ENCODE results near the gene PSME1.

The PSME1 gene

DNA sequence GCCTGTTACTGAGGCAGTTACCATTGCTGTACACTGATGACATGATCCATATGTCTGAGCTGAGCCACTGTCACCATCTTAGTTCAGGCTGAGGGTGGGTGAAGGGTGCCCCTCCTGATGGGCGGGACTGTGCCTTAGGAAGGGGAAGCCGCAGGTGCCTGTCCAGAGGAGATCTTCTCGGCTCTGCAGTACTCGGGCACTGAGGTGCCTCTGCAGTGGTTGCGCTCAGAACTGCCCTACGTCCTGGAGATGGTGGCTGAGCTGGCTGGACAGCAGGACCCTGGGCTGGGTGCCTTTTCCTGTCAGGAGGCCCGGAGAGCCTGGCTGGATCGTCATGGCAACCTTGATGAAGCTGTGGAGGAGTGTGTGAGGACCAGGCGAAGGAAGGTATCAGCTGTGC is 15.0 kb downstream of the PSME1 start:
- no peak overlapping the region for H3K27ac ChIP-seq (ENCODE audit: low read length)
- no peak overlapping the region for H3K9ac ChIP-seq (ENCODE audit: low read depth, low read length)
- no peak for TF ChIP-seq EZH2 (IDR thresholded peaks at IDR 0.05; ENCODE audit: borderline replicate concordance, low read depth, low read length, severe bottlenecking)
- TF ChIP-seq, protein P1, sequence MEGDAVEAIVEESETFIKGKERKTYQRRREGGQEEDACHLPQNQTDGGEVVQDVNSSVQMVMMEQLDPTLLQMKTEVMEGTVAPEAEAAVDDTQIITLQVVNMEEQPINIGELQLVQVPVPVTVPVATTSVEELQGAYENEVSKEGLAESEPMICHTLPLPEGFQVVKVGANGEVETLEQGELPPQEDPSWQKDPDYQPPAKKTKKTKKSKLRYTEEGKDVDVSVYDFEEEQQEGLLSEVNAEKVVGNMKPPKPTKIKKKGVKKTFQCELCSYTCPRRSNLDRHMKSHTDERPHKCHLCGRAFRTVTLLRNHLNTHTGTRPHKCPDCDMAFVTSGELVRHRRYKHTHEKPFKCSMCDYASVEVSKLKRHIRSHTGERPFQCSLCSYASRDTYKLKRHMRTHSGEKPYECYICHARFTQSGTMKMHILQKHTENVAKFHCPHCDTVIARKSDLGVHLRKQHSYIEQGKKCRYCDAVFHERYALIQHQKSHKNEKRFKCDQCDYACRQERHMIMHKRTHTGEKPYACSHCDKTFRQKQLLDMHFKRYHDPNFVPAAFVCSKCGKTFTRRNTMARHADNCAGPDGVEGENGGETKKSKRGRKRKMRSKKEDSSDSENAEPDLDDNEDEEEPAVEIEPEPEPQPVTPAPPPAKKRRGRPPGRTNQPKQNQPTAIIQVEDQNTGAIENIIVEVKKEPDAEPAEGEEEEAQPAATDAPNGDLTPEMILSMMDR (IDR thresholded peaks at IDR 0.05; ENCODE audit: borderline replicate concordance, extremely low read depth, low read length, poor library complexity, severe bottlenecking): no peak
- H3K4me1 ChIP-seq (ENCODE audit: insufficient read depth, low read length): peaks cover 26% of the 10 kb centered on the region
- H3K4me2 ChIP-seq (ENCODE audit: insufficient read depth, low read length): no peak overlapping the region
- H3K79me2 ChIP-seq (ENCODE audit: insufficient read depth, low read length): peaks cover 30% of the 10 kb centered on the region
- H2AFZ ChIP-seq (ENCODE audit: low read depth, low read length): no peak overlapping the region
- H4K20me1 ChIP-seq (ENCODE audit: insufficient read depth, low read length): peaks cover 23% of the 10 kb centered on the region
- H3K4me3 ChIP-seq (ENCODE audit: low read depth in 1 of 2, low read length in 2 of 2): no peak overlapping the region
- DNase-seq (no peak), ATAC-seq (ENCODE audit: insufficient read depth, low read depth) (no peak)
- no peaks in the 10 kb centered on the region for H3K27me3 ChIP-seq (ENCODE audit: insufficient read depth, low read length, poor library complexity)
- H3K9me3 ChIP-seq (ENCODE audit: insufficient read depth, low read length, severe bottlenecking): no peaks in the 10 kb centered on the region
- peaks cover 71% of the 10 kb centered on the region for H3K36me3 ChIP-seq (ENCODE audit: insufficient read depth, low read length)

DNA sequence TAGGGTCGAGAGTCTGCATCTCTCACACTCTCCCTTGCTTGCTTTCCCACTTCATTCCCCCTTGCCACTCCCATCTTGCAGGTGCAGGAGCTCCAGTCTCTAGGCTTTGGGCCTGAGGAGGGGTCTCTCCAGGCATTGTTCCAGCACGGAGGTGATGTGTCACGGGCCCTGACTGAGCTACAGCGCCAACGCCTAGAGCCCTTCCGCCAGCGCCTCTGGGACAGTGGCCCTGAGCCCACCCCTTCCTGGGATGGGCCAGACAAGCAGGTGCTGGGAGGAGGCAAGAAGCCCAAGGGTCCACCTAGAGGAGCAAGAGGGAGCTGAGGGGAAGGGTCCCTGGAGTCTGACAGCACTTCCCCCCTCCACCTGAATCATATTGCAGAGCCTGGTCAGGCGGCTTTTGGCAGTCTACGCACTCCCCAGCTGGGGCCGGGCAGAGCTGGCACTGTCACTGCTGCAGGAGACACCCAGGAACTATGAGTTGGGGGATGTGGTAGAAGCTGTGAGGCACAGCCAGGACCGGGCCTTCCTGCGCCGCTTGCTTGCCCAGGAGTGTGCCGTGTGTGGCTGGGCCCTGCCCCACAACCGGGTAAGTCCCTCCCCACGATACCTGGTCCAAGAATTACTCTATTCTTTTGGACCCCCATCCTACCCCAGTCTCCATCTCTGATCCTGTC is 15.5 kb downstream of the PSME1 start:
- TF ChIP-seq, protein P1 (IDR thresholded peaks at IDR 0.05; ENCODE audit: borderline replicate concordance, extremely low read depth, low read length, poor library complexity, severe bottlenecking): no peak
- TF ChIP-seq EZH2 (IDR thresholded peaks at IDR 0.05; ENCODE audit: borderline replicate concordance, low read depth, low read length, severe bottlenecking): no peak
- H3K4me3 ChIP-seq (ENCODE audit: low read depth in 1 of 2, low read length in 2 of 2): no peak overlapping the region
- no peak overlapping the region for H2AFZ ChIP-seq (ENCODE audit: low read depth, low read length)
- H3K27me3 ChIP-seq (ENCODE audit: insufficient read depth, low read length, poor library complexity): no peaks in the 10 kb centered on the region
- H3K9ac ChIP-seq (ENCODE audit: low read depth, low read length): no peak overlapping the region
- no peak for DNase-seq
- H3K27ac ChIP-seq (ENCODE audit: low read length): no peak overlapping the region
- H4K20me1 ChIP-seq (ENCODE audit: insufficient read depth, low read length): peaks cover 23% of the 10 kb centered on the region
- ATAC-seq (ENCODE audit: insufficient read depth, low read depth): no peak
- H3K9me3 ChIP-seq (ENCODE audit: insufficient read depth, low read length, severe bottlenecking): no peaks in the 10 kb centered on the region
- peaks cover 75% of the 10 kb centered on the region for H3K36me3 ChIP-seq (ENCODE audit: insufficient read depth, low read length)
- H3K79me2 ChIP-seq (ENCODE audit: insufficient read depth, low read length): peaks cover 26% of the 10 kb centered on the region
- H3K4me2 ChIP-seq (ENCODE audit: insufficient read depth, low read length): no peak overlapping the region
- peaks cover 24% of the 10 kb centered on the region for H3K4me1 ChIP-seq (ENCODE audit: insufficient read depth, low read length)

DNA sequence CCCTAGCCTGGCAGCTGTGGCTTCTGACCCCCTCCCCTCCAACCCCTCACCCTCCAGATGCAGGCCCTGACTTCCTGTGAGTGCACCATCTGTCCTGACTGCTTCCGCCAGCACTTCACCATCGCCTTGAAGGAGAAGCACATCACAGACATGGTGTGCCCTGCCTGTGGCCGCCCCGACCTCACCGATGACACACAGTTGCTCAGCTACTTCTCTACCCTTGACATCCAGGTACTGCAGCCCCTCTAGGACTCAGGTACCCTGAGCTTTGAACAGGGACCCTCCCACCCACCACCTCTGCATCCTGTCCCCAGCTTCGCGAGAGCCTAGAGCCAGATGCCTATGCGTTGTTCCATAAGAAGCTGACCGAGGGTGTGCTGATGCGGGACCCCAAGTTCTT is 19.1 kb downstream of the PSME1 start:
- Histone ChIP-seq H3K4me1 (ENCODE audit: insufficient read depth, low read length) (peaks cover under 1% of the 10 kb centered on the region; the same call in 1 of the 2 replicates), H3K27me3 (ENCODE audit: insufficient read depth, low read length, poor library complexity) (no peaks in the 10 kb centered on the region), H2AFZ (ENCODE audit: low read depth, low read length) (no peak overlapping the region), H3K9me3 (ENCODE audit: insufficient read depth, low read length, severe bottlenecking) (no peaks in the 10 kb centered on the region), H3K79me2 (ENCODE audit: insufficient read depth, low read length) (no peaks in the 10 kb centered on the region; the same call in 1 of the 2 replicates), H3K4me2 (ENCODE audit: insufficient read depth, low read length) (no peak overlapping the region), H3K4me3 (ENCODE audit: low read depth in 1 of 2, low read length in 2 of 2) (no peak overlapping the region), H4K20me1 (ENCODE audit: insufficient read depth, low read length) (peaks cover 4% of the 10 kb centered on the region; the same call in 1 of the 2 replicates), H3K27ac (ENCODE audit: low read length) (no peak overlapping the region), H3K36me3 (ENCODE audit: insufficient read depth, low read length) (peaks cover 78% of the 10 kb centered on the region), H3K9ac (ENCODE audit: low read depth, low read length) (no peak overlapping the region)
- DNase-seq (no peak), ATAC-seq (ENCODE audit: insufficient read depth, low read depth) (no peak)
- TF ChIP-seq EZH2 (IDR thresholded peaks at IDR 0.05; ENCODE audit: borderline replicate concordance, low read depth, low read length, severe bottlenecking): no peak
- TF ChIP-seq, protein P1 (IDR thresholded peaks at IDR 0.05; ENCODE audit: borderline replicate concordance, extremely low read depth, low read length, poor library complexity, severe bottlenecking): no peak
